Measurements from ENCODE around the gene ROR2.

DNA sequence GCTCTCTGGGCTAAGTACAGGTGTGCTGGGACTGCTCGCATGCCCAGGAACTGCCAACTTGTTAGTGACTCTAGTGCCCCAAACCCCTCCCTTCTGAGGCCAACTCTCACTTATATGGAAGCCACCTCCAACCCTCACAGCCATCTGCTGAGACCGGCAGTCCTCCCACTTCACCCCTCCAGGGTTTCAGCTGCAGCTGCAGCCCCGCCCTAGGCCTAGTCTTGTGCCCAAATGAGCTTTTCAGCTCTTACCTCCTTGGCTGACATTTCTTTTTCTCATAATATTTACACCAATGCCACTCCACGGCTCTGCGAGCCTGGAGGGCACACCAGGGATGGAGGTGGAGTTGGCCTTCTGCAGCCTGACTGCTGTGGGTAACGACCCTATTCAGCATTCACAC, 166.6 kb downstream of the ROR2 start:
- no peak for TF ChIP-seq CTCF (IDR thresholded peaks at IDR 0.05)
- no peak for TF ChIP-seq POLR2A (IDR thresholded peaks at IDR 0.05)
- TF ChIP-seq EP300 (IDR thresholded peaks at IDR 0.05): no peak
